HCT116 (cell line): ENCODE measurements around the gene KRTAP3-3. TPM values are rescaled to one million over a fixed set of nuclear protein-coding genes. Genes with fewer than 3 reads are reported as not detected.

Source experiments
- ATAC-seq: fragments of 200-7000 bp; cut with Tn5 transposase; 2 replicates; pipeline ENCODE4 v1.9.1; 2020; ENCODE audit warnings: mild to moderate bottlenecking, moderate library complexity
- BruUV-seq: library from RNA; stranded (reverse); fragments of 400-500 nt; replicated peaks from 2 replicates; lab custom pipeline; 2021; lab: Mats Ljungman, UMichigan
- CTCF ChIA-PET: fragments of 300-600 bp; sonication (Branson Sonifier 250); formaldehyde crosslinking; loops from one replicate; lab custom pipeline; 2021; ENCODE audit warnings: antibody characterized with exemption; lab: Charles Lee
- POLR2A ChIA-PET: fragments of 300-600, 350-600 bp; sonication (Branson Sonifier 250); formaldehyde crosslinking; loops from one replicate; lab custom pipeline; 2021; ENCODE audit warnings: antibody characterized with exemption; lab: Charles Lee
- RAD21 ChIA-PET, 2 experiments: fragments of 300-600 bp; sonication (Branson Sonifier 250); formaldehyde crosslinking; loops; one replicate each; lab custom pipeline; 2023; ENCODE audit warnings: low total read pairs in 2 of 2; ENCODE audit not compliant: uncharacterized antibody in 2 of 2, unreplicated experiment in 2 of 2, low non-redundant PET in 1 of 2; lab: Charles Lee
- DNase-seq: peaks from one replicate; pipeline ENCODE4 v3.0.0-alpha.2; 2010; ENCODE audit warnings: low read depth, low spot score
- H2AFZ ChIP-seq: fragments of 200-600 bp; shearing (Covaris generic), sonication (generic); 2 replicates; pipeline ENCODE4 v1.6.1; 2017; ENCODE audit warnings: low read depth, mixed run types, mixed read lengths, antibody characterized with exemption, low read length; ENCODE audit not compliant: poor library complexity, severe bottlenecking
- H3K27ac ChIP-seq: 2 replicates; pipeline ENCODE4 v1.5.1; 2012; ENCODE audit warnings: low read depth, low read length
- H3K27me3 ChIP-seq: fragments of 200-600 bp; sonication (generic); 2 replicates; pipeline ENCODE4 v1.6.1; 2016; ENCODE audit warnings: mixed run types, low read length, mixed read lengths; ENCODE audit not compliant: insufficient read depth
- H3K36me3 ChIP-seq, 2 experiments: fragments of 200-500 bp in 1 of 2; fragments of 200-600 bp in 1 of 2; sonication (Bioruptor generic) in 1 of 2; sonication (generic) in 1 of 2; 2 replicates each; pipeline versions ENCODE4 v1.5.1 to v1.6.1; 2014 to 2016; ENCODE audit warnings: low read length in 2 of 2, inconsistent platforms in 1 of 2, mixed read lengths in 1 of 2, mixed run types in 1 of 2; ENCODE audit not compliant: insufficient read depth in 2 of 2, control insufficient read depth in 1 of 2
- H3K4me1 ChIP-seq, 2 experiments: fragments of 200-600 bp in 1 of 2; sonication (generic) in 1 of 2; 2 replicates each; pipeline versions ENCODE4 v1.5.1 to v1.6.1; 2012 to 2017; ENCODE audit warnings: low read length in 2 of 2, inconsistent platforms in 1 of 2, mild to moderate bottlenecking in 1 of 2, mixed read lengths in 1 of 2, mixed run types in 1 of 2, moderate library complexity in 1 of 2; ENCODE audit not compliant: insufficient read depth in 2 of 2, control insufficient read depth in 1 of 2
- H3K4me2 ChIP-seq: fragments of 200-600 bp; sonication (generic); 2 replicates; pipeline ENCODE4 v1.6.1; 2017; ENCODE audit warnings: mixed run types, low read length, mixed read lengths
- H3K4me3 ChIP-seq, 2 experiments: fragments of 200-600 bp in 1 of 2; sonication (generic) in 1 of 2; replicated peaks in 1 of 2; 2 replicates each; pipeline ENCODE4 v1.5.1; 2011 to 2016; ENCODE audit warnings: low read length in 2 of 2, control low read depth in 1 of 2, low read depth in 1 of 2, mild to moderate bottlenecking in 1 of 2, mixed read lengths in 1 of 2, mixed run types in 1 of 2
- H3K79me2 ChIP-seq: fragments of 200-600 bp; sonication (generic); 2 replicates; pipeline ENCODE4 v1.6.1; 2017; ENCODE audit warnings: mild to moderate bottlenecking, mixed run types, low read length, moderate library complexity, mixed read lengths; ENCODE audit not compliant: insufficient read depth
- H3K9ac ChIP-seq: fragments of 200-600 bp; sonication (generic); 2 replicates; pipeline ENCODE4 v1.6.1; 2016; ENCODE audit warnings: low read length, mixed read lengths
- H3K9me2 ChIP-seq: fragments of 200-600 bp; sonication (generic), shearing (Covaris generic); 2 replicates; pipeline ENCODE4 v1.6.1; 2017; ENCODE audit warnings: mixed run types, mild to moderate bottlenecking, moderate library complexity; ENCODE audit not compliant: insufficient read depth
- H3K9me3 ChIP-seq, 2 experiments: fragments of 200-500 bp in 1 of 2; fragments of 200-600 bp in 1 of 2; sonication (Bioruptor generic) in 1 of 2; sonication (generic) in 1 of 2; 2 replicates each; pipeline ENCODE4 v1.6.1; 2014 to 2017; ENCODE audit warnings: low read length in 2 of 2, mixed read lengths in 2 of 2, inconsistent platforms in 1 of 2, low read depth in 1 of 2, mild to moderate bottlenecking in 1 of 2, mixed run types in 1 of 2, moderate library complexity in 1 of 2; ENCODE audit not compliant: control insufficient read depth in 1 of 2, insufficient read depth in 1 of 2
- H4K20me1 ChIP-seq: fragments of 200-600 bp; sonication (generic), shearing (Covaris generic); 2 replicates; pipeline ENCODE4 v1.6.1; 2017; ENCODE audit warnings: mixed run types, mild to moderate bottlenecking, moderate library complexity; ENCODE audit not compliant: insufficient read depth
- ATF3 ChIP-seq: IDR thresholded peaks from 2 replicates; pipeline ENCODE4 v1.6.1; 2012
- CBX3 ChIP-seq: IDR thresholded peaks from 2 replicates; pipeline ENCODE4 v1.6.1; 2012; ENCODE audit warnings: low read depth
- CEBPB ChIP-seq: IDR thresholded peaks from 2 replicates; pipeline ENCODE4 v1.6.1; 2012; ENCODE audit warnings: low read depth
- FOSL1 ChIP-seq: IDR thresholded peaks from 2 replicates; pipeline ENCODE4 v1.6.1; 2012; ENCODE audit warnings: low read depth
- JUND ChIP-seq: IDR thresholded peaks from 2 replicates; pipeline ENCODE4 v1.6.1; 2012
- POLR2AphosphoS5 ChIP-seq: IDR thresholded peaks from 2 replicates; pipeline ENCODE4 v1.6.1; 2011; ENCODE audit warnings: mild to moderate bottlenecking, low read depth, low read length, moderate library complexity
- RAD21 ChIP-seq: IDR thresholded peaks from 2 replicates; pipeline ENCODE4 v1.6.1; 2012; ENCODE audit warnings: low read depth, mild to moderate bottlenecking
- REST ChIP-seq: IDR thresholded peaks from 2 replicates; pipeline ENCODE4 v1.6.1; 2012; ENCODE audit warnings: low read depth
- SIN3A ChIP-seq: IDR thresholded peaks from 2 replicates; pipeline ENCODE4 v1.6.1; 2012; ENCODE audit warnings: low read depth
- SP1 ChIP-seq: IDR thresholded peaks from 2 replicates; pipeline ENCODE4 v1.6.1; 2012; ENCODE audit warnings: low read depth
- SRF ChIP-seq: IDR thresholded peaks from 2 replicates; pipeline ENCODE4 v1.6.1; 2012; ENCODE audit warnings: low read depth
- TCF7L2 ChIP-seq: IDR thresholded peaks from 2 replicates; pipeline ENCODE4 v1.7.0; 2011; ENCODE audit warnings: borderline replicate concordance, inconsistent platforms; ENCODE audit not compliant: insufficient read depth, insufficient read length; ENCODE audit errors: extremely low read depth
- ZBTB33 ChIP-seq: IDR thresholded peaks from 2 replicates; pipeline ENCODE4 v1.6.1; 2011; ENCODE audit warnings: mild to moderate bottlenecking, low read length, moderate library complexity; ENCODE audit not compliant: insufficient replicate concordance; ENCODE audit errors: extremely low read depth
- ZNF274 ChIP-seq: fragments of 200-500 bp; sonication (Bioruptor generic); IDR thresholded peaks from 2 replicates; pipeline ENCODE4 v1.6.1; 2014; ENCODE audit warnings: mild to moderate bottlenecking, low read depth, low read length, inconsistent platforms
- intact Hi-C: fragments of 100-400 bp; cut with micrococcal nuclease; formaldehyde crosslinking; loops from 2 replicates; pipeline ENCODE4 v1.10.0; 2022
- total RNA-seq: library from RNA; stranded (reverse); gene quantifications from one replicate; pipeline ENCODE4 v1.2.1, GENCODE V29; 2021; ENCODE audit not compliant: unreplicated experiment

The KRTAP3-3 gene
- total RNA-seq, 1 experiment from 2014 or later, result not detected

DNA sequence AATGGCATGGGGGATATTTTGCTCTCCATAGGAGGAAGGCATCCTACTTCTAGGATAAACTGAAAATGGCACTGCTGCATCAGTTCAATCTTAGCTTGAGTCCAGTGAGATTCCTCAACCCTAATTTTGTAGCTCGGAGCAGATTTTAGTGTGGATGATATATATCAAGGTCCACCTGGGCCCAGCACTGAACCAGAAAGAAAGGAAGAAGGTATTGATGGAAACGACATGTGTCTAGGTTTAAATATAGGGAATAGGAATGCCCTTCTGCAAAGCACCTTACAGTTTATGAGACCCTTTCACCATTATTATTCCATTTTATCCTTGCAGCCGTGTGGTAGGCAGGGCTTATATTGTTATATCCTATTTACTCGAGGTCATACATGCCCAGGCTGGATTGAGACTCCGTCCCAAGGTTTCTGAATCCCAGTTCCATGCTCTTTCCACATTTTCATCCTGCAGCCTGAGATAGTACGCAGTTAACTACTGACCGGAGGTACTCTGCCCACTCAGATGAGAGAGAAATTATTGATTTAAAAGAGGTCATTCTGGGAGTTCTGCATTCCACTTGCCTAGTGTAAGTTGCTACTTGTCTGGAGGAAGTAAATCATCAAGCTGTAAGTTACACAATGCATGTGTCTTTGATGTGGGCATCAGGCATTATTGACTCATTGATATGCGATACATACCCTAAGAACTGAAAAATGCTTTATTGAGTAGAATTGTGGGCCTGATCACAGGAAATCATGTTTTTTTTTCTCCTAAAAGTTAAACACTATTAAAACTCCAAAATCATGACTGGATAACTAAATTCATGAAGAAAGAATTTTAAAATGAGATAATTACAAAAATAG is 37.3 kb downstream of the KRTAP3-3 start (continued):
- TF ChIP-seq ZNF274 (no peak), TCF7L2 (peak; percentile 100), ATF3 (peak; percentile 91; the same call in 1 of the 2 replicates), RAD21 (peak; percentile 53), JUND (peak; percentile 100)

DNA sequence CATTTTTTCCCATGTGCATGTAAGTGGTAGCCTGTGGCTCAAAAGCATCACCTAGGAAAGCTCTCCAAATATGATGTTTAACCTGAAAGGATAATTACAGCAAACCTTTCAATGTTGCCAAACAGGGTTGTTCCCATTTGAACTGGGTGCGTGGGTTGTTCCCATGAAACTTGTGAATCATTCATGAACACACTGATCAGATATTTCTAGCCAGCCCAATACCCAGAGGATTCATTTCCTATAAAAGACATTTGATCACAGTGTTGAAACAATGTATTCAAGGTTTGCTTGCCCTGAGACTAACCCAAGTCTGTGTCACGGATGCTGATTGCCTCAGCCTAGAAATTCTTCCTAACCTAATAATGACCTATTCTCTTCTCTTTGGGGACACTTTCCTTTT is 40.1 kb downstream of the KRTAP3-3 start:
- Histone ChIP-seq H3K79me2 (no peaks in the 10 kb centered on the region), H3K27ac (peak overlapping the region; percentile 99), H3K27me3 (no peaks in the 10 kb centered on the region), H3K36me3 (no peaks in the 10 kb centered on the region), H3K9me3 (no peaks in the 10 kb centered on the region), H3K4me2 (peak overlapping the region; percentile 55), H3K9me2 (no peaks in the 10 kb centered on the region), H3K4me1 (peaks cover 91 to 100% of the 10 kb centered on the region in 2 experiments), H2AFZ (no peak overlapping the region), H4K20me1 (no peaks in the 10 kb centered on the region), H3K9ac (peak overlapping the region; percentile 63), H3K4me3 (no peak overlapping the region)
- ChIA-PET RAD21 (no interaction called here), CTCF (interaction anchor here (0.7 kb wide), 1 partner anchor 46 kb away, joined by 3 read pairs; no protein-coding TSS in a partner anchor), POLR2A (interaction anchor here (0.6 kb wide), 1 partner anchor 541 kb away, joined by 3 read pairs; no protein-coding TSS in a partner anchor)
- peak; percentile 85 for DNase-seq
- no TSS peak for BruUV-seq
- no peak for ATAC-seq
- intact Hi-C loops, result no loop called here
- TF ChIP-seq RAD21 (no peak; the same call in 1 of the 2 replicates), CBX3 (0 out of 2 replicates have a peak, but pooled peaks have one; percentile 29), SP1 (peak; percentile 96), SIN3A (no peak), FOSL1 (peak; percentile 68), ATF3 (no peak), REST (no peak), ZBTB33 (no peak), JUND (peak; percentile 72), SRF (peak; percentile 39; the same call in 1 of the 2 replicates), POLR2AphosphoS5 (peak; percentile 48; the same call in 1 of the 2 replicates), ZNF274 (no peak), TCF7L2 (no peak), CEBPB (peak; percentile 89)
